ENCODE results near the gene OXNAD1. TPM values are rescaled to one million over a fixed set of nuclear protein-coding genes. Genes with fewer than 3 reads are reported as not detected.

Gene OXNAD1
- total RNA-seq, 1 donor from 2014 or later, result 18.8 TPM

- Histone ChIP-seq H3K36me3 (ENCODE audit: control insufficient read depth, insufficient read depth, low read length) (no peaks in the 10 kb centered on the region), H3K4me3 (ENCODE audit: low read depth, low read length) (no peak overlapping the region), H3K27me3 (ENCODE audit: control insufficient read depth, insufficient read depth, low read length) (no peaks in the 10 kb centered on the region)
- no peak for DNase-seq (ENCODE audit: low read depth)
- TF ChIP-seq CTCF (IDR thresholded peaks at IDR 0.05; ENCODE audit: insufficient read depth, low read length, poor library complexity, severe bottlenecking), result no peak
Measured at GRCh38 chr3:16224325-16224724, 40.7 kb upstream of the OXNAD1 start.

DNA sequence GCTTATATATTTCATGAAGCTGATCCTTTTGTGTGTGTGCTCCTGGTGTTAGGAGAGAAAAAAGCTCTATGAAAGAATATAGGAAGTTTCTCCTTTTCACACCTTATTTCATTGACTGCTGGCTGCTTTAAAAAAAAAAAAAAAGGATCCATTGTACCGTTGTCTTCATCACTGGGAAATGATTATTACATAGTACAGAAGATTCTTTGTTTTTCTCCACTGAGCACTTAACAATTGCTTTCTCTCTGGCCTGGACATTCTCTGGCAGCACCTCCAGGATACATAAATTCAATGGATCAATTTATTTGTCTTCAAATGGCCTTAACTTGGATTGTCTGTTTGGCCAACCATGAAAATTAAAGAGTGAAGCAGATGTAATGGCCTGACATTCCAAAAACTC, 37.4 kb upstream of the OXNAD1 start:
- DNase-seq (ENCODE audit: low read depth), result no peak
- H3K36me3 ChIP-seq (ENCODE audit: control insufficient read depth, insufficient read depth, low read length), result no peaks in the 10 kb centered on the region
- no peak overlapping the region for H3K4me3 ChIP-seq (ENCODE audit: low read depth, low read length)
- H3K27me3 ChIP-seq (ENCODE audit: control insufficient read depth, insufficient read depth, low read length), result no peaks in the 10 kb centered on the region
- no peak for TF ChIP-seq CTCF (IDR thresholded peaks at IDR 0.05; ENCODE audit: insufficient read depth, low read length, poor library complexity, severe bottlenecking)

- DNase-seq (ENCODE audit: low read depth), result no peak
- no peaks in the 10 kb centered on the region for H3K36me3 ChIP-seq (ENCODE audit: control insufficient read depth, insufficient read depth, low read length)
- no peak for TF ChIP-seq CTCF (IDR thresholded peaks at IDR 0.05; ENCODE audit: insufficient read depth, low read length, poor library complexity, severe bottlenecking)
- no peak overlapping the region for H3K4me3 ChIP-seq (ENCODE audit: low read depth, low read length)
- H3K27me3 ChIP-seq (ENCODE audit: control insufficient read depth, insufficient read depth, low read length), result no peaks in the 10 kb centered on the region
Measured at GRCh38 chr3:16229681-16230080, 35.3 kb upstream of the OXNAD1 start.

DNA sequence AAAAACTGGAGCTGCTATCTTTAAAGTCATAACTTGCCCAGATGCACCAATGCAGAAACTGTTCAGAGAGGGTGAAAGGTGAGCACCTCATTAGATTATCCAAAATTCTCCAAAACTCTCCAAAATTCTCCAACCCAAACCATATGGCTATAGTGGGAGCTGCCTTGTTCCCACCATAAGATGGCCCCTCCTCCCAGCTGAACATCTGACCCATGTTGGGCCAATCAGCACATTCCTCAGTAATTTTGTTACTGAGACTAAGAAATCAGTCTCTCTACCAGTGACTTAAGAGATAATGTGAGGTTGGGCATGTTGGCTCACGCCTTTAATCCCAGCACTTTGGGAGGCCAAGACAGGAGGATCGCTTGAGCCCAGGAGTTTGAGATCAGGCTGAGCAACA, 33.0 kb upstream of the OXNAD1 start:
- no peak for TF ChIP-seq CTCF (IDR thresholded peaks at IDR 0.05; ENCODE audit: insufficient read depth, low read length, poor library complexity, severe bottlenecking)
- no peaks in the 10 kb centered on the region for H3K27me3 ChIP-seq (ENCODE audit: control insufficient read depth, insufficient read depth, low read length)
- no peaks in the 10 kb centered on the region for H3K36me3 ChIP-seq (ENCODE audit: control insufficient read depth, insufficient read depth, low read length)
- no peak overlapping the region for H3K4me3 ChIP-seq (ENCODE audit: low read depth, low read length)
- no peak for DNase-seq (ENCODE audit: low read depth)

GRCh38 chr3:16233806-16234205, 31.2 kb upstream of the OXNAD1 start:
- DNase-seq (ENCODE audit: low read depth), result no peak
- H3K4me3 ChIP-seq (ENCODE audit: low read depth, low read length), result no peak overlapping the region
- no peak for TF ChIP-seq CTCF (IDR thresholded peaks at IDR 0.05; ENCODE audit: insufficient read depth, low read length, poor library complexity, severe bottlenecking)
- H3K36me3 ChIP-seq (ENCODE audit: control insufficient read depth, insufficient read depth, low read length), result no peaks in the 10 kb centered on the region
- H3K27me3 ChIP-seq (ENCODE audit: control insufficient read depth, insufficient read depth, low read length), result no peaks in the 10 kb centered on the region

- TF ChIP-seq CTCF (IDR thresholded peaks at IDR 0.05; ENCODE audit: insufficient read depth, low read length, poor library complexity, severe bottlenecking), result no peak
- DNase-seq (ENCODE audit: low read depth), result no peak
- Histone ChIP-seq H3K4me3 (ENCODE audit: low read depth, low read length) (no peak overlapping the region), H3K27me3 (ENCODE audit: control insufficient read depth, insufficient read depth, low read length) (no peaks in the 10 kb centered on the region), H3K36me3 (ENCODE audit: control insufficient read depth, insufficient read depth, low read length) (no peaks in the 10 kb centered on the region)
Measured at GRCh38 chr3:16234281-16234680, 30.7 kb upstream of the OXNAD1 start.

All from kidney epithelial cell (primary cell).